C4-2B (cell line): ENCODE results near the gene TOP3A.

Experiments used
- ZFX ChIP-seq: fragments of 450-650 bp; IDR thresholded peaks from 2 replicates; pipeline ENCODE4 v1.6.1; 2017
- TF ChIP-seq, protein P1 (sequence below): fragments of 450-650 bp; conservative IDR thresholded peaks from 2 replicates; pipeline ENCODE4 v1.5.1; 2017; ENCODE audit warnings: mild to moderate bottlenecking

GRCh38 chr17:18231164-18231563 lies 83.6 kb downstream of the TOP3A start:
- TF ChIP-seq, protein P1, sequence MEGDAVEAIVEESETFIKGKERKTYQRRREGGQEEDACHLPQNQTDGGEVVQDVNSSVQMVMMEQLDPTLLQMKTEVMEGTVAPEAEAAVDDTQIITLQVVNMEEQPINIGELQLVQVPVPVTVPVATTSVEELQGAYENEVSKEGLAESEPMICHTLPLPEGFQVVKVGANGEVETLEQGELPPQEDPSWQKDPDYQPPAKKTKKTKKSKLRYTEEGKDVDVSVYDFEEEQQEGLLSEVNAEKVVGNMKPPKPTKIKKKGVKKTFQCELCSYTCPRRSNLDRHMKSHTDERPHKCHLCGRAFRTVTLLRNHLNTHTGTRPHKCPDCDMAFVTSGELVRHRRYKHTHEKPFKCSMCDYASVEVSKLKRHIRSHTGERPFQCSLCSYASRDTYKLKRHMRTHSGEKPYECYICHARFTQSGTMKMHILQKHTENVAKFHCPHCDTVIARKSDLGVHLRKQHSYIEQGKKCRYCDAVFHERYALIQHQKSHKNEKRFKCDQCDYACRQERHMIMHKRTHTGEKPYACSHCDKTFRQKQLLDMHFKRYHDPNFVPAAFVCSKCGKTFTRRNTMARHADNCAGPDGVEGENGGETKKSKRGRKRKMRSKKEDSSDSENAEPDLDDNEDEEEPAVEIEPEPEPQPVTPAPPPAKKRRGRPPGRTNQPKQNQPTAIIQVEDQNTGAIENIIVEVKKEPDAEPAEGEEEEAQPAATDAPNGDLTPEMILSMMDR, result no peak
- no peak for TF ChIP-seq ZFX
